ENCODE results near the gene LRRC1.

The LRRC1 gene

GRCh38 chr6:53896196-53896595 lies 101.4 kb downstream of the LRRC1 start:
- FAIRE-seq, result no peak

- FAIRE-seq, result no peak
Observed at GRCh38 chr6:53898026-53898795, 103.4 kb downstream of the LRRC1 start.

- FAIRE-seq, result no peak
Observed at GRCh38 chr6:53899512-53899911, 104.7 kb downstream of the LRRC1 start.

GRCh38 chr6:53903357-53903756 lies 108.6 kb downstream of the LRRC1 start:
- FAIRE-seq, result no peak

GRCh38 chr6:53906103-53906502 lies 111.3 kb downstream of the LRRC1 start:
- no peak for FAIRE-seq

- FAIRE-seq, result no peak
Observed at GRCh38 chr6:53906842-53907241, 112.0 kb downstream of the LRRC1 start.

- FAIRE-seq, result no peak
Observed at GRCh38 chr6:53910834-53911233, 116.0 kb downstream of the LRRC1 start.

GRCh38 chr6:53912661-53913060 lies 117.9 kb downstream of the LRRC1 start:
- FAIRE-seq, result no peak

GRCh38 chr6:53913286-53913685 lies 118.5 kb downstream of the LRRC1 start:
- FAIRE-seq, result no peak

- FAIRE-seq, result no peak
Observed at GRCh38 chr6:53915026-53915691, 120.4 kb downstream of the LRRC1 start.

- no peak for FAIRE-seq
Observed at GRCh38 chr6:53916804-53917463, 122.1 kb downstream of the LRRC1 start.

- no peak for FAIRE-seq
Observed at GRCh38 chr6:53917464-53917842, 122.6 kb downstream of the LRRC1 start.

GRCh38 chr6:53918854-53919510 lies 124.2 kb downstream of the LRRC1 start:
- FAIRE-seq, result no peak

- FAIRE-seq, result no peak
Observed at GRCh38 chr6:53919881-53920360, 125.1 kb downstream of the LRRC1 start.

- no peak for FAIRE-seq
Observed at GRCh38 chr6:53920881-53921280, 126.1 kb downstream of the LRRC1 start.

GRCh38 chr6:53921639-53922038 lies 126.8 kb downstream of the LRRC1 start:
- FAIRE-seq, result no peak

- FAIRE-seq, result no peak
Observed at GRCh38 chr6:53922539-53922981, 127.8 kb downstream of the LRRC1 start.

GRCh38 chr6:53924277-53924676 lies 129.5 kb downstream of the LRRC1 start:
- FAIRE-seq, result no peak

- FAIRE-seq, result no peak
Observed at GRCh38 chr6:53924821-53925422, 130.1 kb downstream of the LRRC1 start.

- no peak for FAIRE-seq
Observed at GRCh38 chr6:53925891-53926290, 131.1 kb downstream of the LRRC1 start.

- no peak for FAIRE-seq
Observed at GRCh38 chr6:53926505-53926904, 131.7 kb downstream of the LRRC1 start.

- FAIRE-seq, result no peak
Observed at GRCh38 chr6:53928641-53929040, 133.8 kb downstream of the LRRC1 start.
